Smooth muscle cell (in vitro differentiated cells): ENCODE data around the gene SCYL1. TPM values are rescaled to one million over a fixed set of nuclear protein-coding genes. Genes with fewer than 3 reads are reported as not detected.

Experiments
- DNase-seq: peaks from one replicate; lab custom pipeline; 2025; ENCODE audit not compliant: unreplicated experiment; lab: John Stamatoyannopoulos, UW
- H2AFZ ChIP-seq: fragments of 200-600 bp; sonication (generic); 2 replicates; pipeline ENCODE4 v1.6.0; 2016; ENCODE audit warnings: antibody characterized with exemption, low read depth, mild to moderate bottlenecking
- H3F3A ChIP-seq: fragments of 200-600 bp; sonication (generic); 2 replicates; pipeline ENCODE4 v1.6.0; 2017; ENCODE audit warnings: antibody characterized with exemption, low read depth
- H3K27ac ChIP-seq: fragments of 200-600 bp; sonication (generic); 2 replicates; pipeline ENCODE4 v1.5.1; 2016; ENCODE audit warnings: low read depth, mild to moderate bottlenecking
- H3K27me3 ChIP-seq: fragments of 200-600 bp; sonication (generic); 2 replicates; pipeline ENCODE4 v1.6.1; 2016; ENCODE audit warnings: low read depth, mild to moderate bottlenecking
- H3K36me3 ChIP-seq: fragments of 200-600 bp; sonication (generic); 2 replicates; pipeline ENCODE4 v1.5.1; 2016; ENCODE audit warnings: low read depth
- H3K4me1 ChIP-seq: fragments of 200-600 bp; sonication (generic); 2 replicates; pipeline ENCODE4 v1.5.1; 2016; ENCODE audit warnings: low read depth
- H3K4me2 ChIP-seq: fragments of 200-600 bp; sonication (generic); 2 replicates; pipeline ENCODE4 v1.6.0; 2016; ENCODE audit warnings: mild to moderate bottlenecking
- H3K4me3 ChIP-seq: fragments of 200-600 bp; sonication (generic); 2 replicates; pipeline ENCODE4 v1.5.1; 2016; ENCODE audit warnings: mild to moderate bottlenecking
- H3K79me2 ChIP-seq: fragments of 200-600 bp; sonication (generic); 2 replicates; pipeline ENCODE4 v1.6.0; 2016; ENCODE audit warnings: low read depth, mild to moderate bottlenecking
- H3K9ac ChIP-seq: fragments of 200-600 bp; sonication (generic); 2 replicates; pipeline ENCODE4 v1.6.0; 2016; ENCODE audit warnings: low read depth
- H3K9me3 ChIP-seq: fragments of 200-600 bp; sonication (generic); replicated peaks from 2 replicates; pipeline ENCODE4 v1.5.1; 2016; ENCODE audit warnings: low read depth
- H4K20me1 ChIP-seq: fragments of 200-600 bp; sonication (generic); 2 replicates; pipeline ENCODE4 v1.6.0; 2016; ENCODE audit warnings: low read depth
- WGBS: methylation state at CpG from one replicate; pipeline ENCODE4 v1.1.7; 2016; ENCODE audit warnings: low lambda C conversion rate; 5-methylcytosine and 5-hydroxymethylcytosine counted together
- polyA plus RNA-seq: library from polyadenylated mRNA; unstranded; fragments of >200 nt; fragmentation: Nextera tagmentation; extraction: Ambion mirVana; gene quantifications from 2 replicates; pipeline ENCODE4 v1.2.1, GENCODE V29; 2016
- total RNA-seq: library from RNA; depleted of rRNA; stranded (reverse); fragments of >200 nt; gene quantifications from 2 replicates; pipeline ENCODE4 v1.2.3, GENCODE V29; 2014
- TF ChIP-seq, protein P1 (sequence below): fragments of 200-600 bp; sonication (generic); IDR thresholded peaks from 2 replicates; pipeline ENCODE4 v1.5.1; 2017; ENCODE audit warnings: borderline replicate concordance, mild to moderate bottlenecking, antibody characterized with exemption; ENCODE audit not compliant: insufficient read depth, poor library complexity, severe bottlenecking

SCYL1 gene
- total and polyA plus RNA-seq, 2 experiments from 2014 or later, result 66.6 to 123 TPM

DNA sequence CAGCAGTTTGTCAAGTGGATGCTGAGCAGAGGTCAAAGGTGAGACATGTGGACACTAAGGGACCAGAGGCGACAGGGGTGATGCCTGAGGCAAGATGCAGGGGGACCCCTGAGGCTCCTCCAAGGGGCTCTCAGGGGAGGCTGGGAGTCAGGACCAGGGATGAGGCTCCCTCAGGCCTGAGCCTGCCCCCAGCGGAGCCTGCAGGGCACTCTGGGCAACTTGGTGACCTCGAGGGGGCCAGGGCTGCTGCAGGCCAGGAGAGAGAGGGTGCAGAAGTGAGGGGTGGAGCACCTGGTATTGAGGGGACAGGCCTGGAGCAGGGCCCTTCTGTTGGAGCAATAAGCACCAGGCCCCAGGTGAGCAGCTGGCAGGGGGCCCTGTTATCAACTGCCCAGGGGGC is 57.0 kb downstream of the SCYL1 start:
- 91% methylated on average over 3 of the region's 3 CpGs for WGBS
- H3K79me2 ChIP-seq, result no peaks in the 10 kb centered on the region

DNA sequence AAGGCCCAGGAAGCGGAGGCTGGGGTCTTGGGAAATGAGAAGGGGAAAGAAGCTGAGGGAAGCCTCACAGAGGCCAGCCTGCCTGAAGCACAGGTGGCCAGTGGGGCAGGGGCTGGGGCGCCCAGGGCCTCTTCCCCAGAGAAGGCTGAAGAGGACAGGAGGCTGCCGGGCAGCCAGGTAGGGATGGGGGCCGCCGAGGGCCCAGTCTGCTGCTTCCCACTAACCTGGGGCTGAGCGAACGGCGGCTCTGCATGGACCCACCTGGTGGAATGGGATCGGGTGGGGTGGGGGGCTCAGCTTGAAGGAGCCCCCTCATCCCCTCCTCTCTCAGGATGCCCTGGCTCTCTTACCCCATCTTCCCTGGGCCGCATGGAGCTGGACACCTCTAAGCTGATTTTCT is 58.7 kb downstream of the SCYL1 start:
- Histone ChIP-seq H3K9me3 (no peaks in the 10 kb centered on the region), H3K4me2 (no peak overlapping the region), H3F3A (no peaks in the 10 kb centered on the region), H3K36me3 (no peaks in the 10 kb centered on the region), H3K9ac (no peak overlapping the region), H3K4me1 (no peaks in the 10 kb centered on the region), H2AFZ (no peak overlapping the region), H4K20me1 (no peaks in the 10 kb centered on the region), H3K27ac (no peak overlapping the region), H3K79me2 (no peaks in the 10 kb centered on the region), H3K4me3 (no peak overlapping the region), H3K27me3 (peaks cover 4% of the 10 kb centered on the region)
- 97% methylated on average over 9 of the region's 10 CpGs for WGBS
- TF ChIP-seq, protein P1, sequence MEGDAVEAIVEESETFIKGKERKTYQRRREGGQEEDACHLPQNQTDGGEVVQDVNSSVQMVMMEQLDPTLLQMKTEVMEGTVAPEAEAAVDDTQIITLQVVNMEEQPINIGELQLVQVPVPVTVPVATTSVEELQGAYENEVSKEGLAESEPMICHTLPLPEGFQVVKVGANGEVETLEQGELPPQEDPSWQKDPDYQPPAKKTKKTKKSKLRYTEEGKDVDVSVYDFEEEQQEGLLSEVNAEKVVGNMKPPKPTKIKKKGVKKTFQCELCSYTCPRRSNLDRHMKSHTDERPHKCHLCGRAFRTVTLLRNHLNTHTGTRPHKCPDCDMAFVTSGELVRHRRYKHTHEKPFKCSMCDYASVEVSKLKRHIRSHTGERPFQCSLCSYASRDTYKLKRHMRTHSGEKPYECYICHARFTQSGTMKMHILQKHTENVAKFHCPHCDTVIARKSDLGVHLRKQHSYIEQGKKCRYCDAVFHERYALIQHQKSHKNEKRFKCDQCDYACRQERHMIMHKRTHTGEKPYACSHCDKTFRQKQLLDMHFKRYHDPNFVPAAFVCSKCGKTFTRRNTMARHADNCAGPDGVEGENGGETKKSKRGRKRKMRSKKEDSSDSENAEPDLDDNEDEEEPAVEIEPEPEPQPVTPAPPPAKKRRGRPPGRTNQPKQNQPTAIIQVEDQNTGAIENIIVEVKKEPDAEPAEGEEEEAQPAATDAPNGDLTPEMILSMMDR, result no peak
- no peak for DNase-seq

More for the DNA sequence above, 57.0 kb downstream of the SCYL1 start:
- TF ChIP-seq, protein P1, result no peak
- H3K9ac ChIP-seq, result no peak overlapping the region
- no peak overlapping the region for H2AFZ ChIP-seq
- peaks cover 4% of the 10 kb centered on the region for H3K27me3 ChIP-seq
- H3F3A ChIP-seq, result no peaks in the 10 kb centered on the region
- H3K27ac ChIP-seq, result no peak overlapping the region
- peaks cover 7% of the 10 kb centered on the region for H4K20me1 ChIP-seq
- no peaks in the 10 kb centered on the region for H3K36me3 ChIP-seq
- H3K4me2 ChIP-seq, result no peak overlapping the region
- H3K4me1 ChIP-seq, result no peaks in the 10 kb centered on the region
- H3K9me3 ChIP-seq, result no peaks in the 10 kb centered on the region
- no peak overlapping the region for H3K4me3 ChIP-seq
- no peak for DNase-seq

DNA sequence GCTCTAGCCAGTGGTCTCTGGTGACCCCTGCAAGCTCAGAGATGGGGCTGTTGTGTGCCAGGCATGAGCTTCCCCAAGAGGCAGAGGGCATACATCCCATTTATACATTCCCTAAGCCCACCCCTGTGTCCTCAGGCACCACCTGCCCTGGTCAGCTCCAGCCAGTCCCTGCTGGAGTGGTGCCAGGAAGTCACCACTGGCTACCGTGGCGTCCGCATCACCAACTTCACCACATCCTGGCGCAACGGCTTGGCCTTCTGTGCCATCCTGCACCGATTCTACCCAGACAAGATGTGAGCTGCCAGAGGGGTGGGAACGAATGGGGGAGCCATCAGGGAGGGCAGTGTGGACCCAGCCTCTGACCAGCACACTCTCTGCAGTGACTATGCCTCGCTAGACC is 59.2 kb downstream of the SCYL1 start:
- Histone ChIP-seq H3K27ac (no peak overlapping the region), H3K9ac (no peak overlapping the region), H3K4me3 (no peak overlapping the region), H4K20me1 (no peaks in the 10 kb centered on the region), H3K27me3 (peaks cover 4% of the 10 kb centered on the region), H3F3A (no peaks in the 10 kb centered on the region), H3K9me3 (no peaks in the 10 kb centered on the region), H3K79me2 (no peaks in the 10 kb centered on the region), H3K4me1 (no peaks in the 10 kb centered on the region), H3K4me2 (no peak overlapping the region), H3K36me3 (no peaks in the 10 kb centered on the region), H2AFZ (no peak overlapping the region)
- TF ChIP-seq, protein P1, result no peak
- 89% methylated on average over 8 of the region's 8 CpGs for WGBS
- DNase-seq, result no peak

DNA sequence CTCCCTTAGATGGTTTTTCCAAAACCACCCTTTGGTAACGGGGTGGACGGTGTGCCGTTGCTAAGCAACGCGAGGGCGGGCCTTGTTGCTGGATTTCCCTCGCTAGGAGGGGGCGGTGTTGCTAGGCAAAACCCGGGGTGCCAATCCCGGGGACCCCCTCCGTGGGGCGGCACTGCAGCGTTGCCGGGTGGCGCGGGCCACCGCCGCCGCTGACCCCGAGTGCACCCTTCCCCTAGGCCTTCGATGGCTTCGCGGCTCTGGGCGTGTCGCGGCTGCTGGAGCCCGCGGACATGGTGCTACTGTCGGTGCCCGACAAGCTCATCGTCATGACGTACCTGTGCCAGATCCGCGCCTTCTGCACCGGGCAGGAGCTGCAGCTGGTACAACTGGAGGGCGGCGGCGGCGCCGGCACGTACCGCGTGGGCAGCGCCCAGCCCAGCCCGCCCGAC is 59.9 kb downstream of the SCYL1 start:
- 44% methylated on average over 35 of the region's 46 CpGs for WGBS
- no peak overlapping the region for H3K9ac ChIP-seq
- H2AFZ ChIP-seq, result no peak overlapping the region
- TF ChIP-seq, protein P1, result no peak
- H3K79me2 ChIP-seq, result no peaks in the 10 kb centered on the region
- H3K9me3 ChIP-seq, result no peaks in the 10 kb centered on the region
- no peak overlapping the region for H3K4me3 ChIP-seq
- H3K27me3 ChIP-seq, result peaks cover 4% of the 10 kb centered on the region
- no peak overlapping the region for H3K4me2 ChIP-seq
- H3K27ac ChIP-seq, result no peak overlapping the region
- no peak for DNase-seq
- no peaks in the 10 kb centered on the region for H4K20me1 ChIP-seq
- H3K36me3 ChIP-seq, result no peaks in the 10 kb centered on the region
- H3K4me1 ChIP-seq, result no peaks in the 10 kb centered on the region
- H3F3A ChIP-seq, result no peaks in the 10 kb centered on the region
